NB4 (cell line): Measurements from ENCODE around the gene MAP4K4.
"Not testable (repeated sequence)": the region's sequence is repeated elsewhere in the genome, so short reads cannot be mapped to it uniquely, and the experiment has no call there.

Source experiments
- DNase-seq: peaks from one replicate; pipeline ENCODE4 v3.0.0; 2010; ENCODE audit warnings: low read depth
- H3K4me3 ChIP-seq: one replicate; pipeline ENCODE4 v1.5.1; 2011; ENCODE audit warnings: mild to moderate bottlenecking, low read depth, low read length, moderate library complexity
- CTCF ChIP-seq: IDR thresholded peaks from one replicate; pipeline ENCODE4 v1.5.1; 2012; ENCODE audit warnings: low read depth, low read length
- MYC ChIP-seq: IDR thresholded peaks from 2 replicates; pipeline ENCODE4 v1.6.1; 2011; ENCODE audit warnings: low read depth, low read length
- POLR2A ChIP-seq: IDR thresholded peaks from 2 replicates; pipeline ENCODE4 v1.6.1; 2011; ENCODE audit warnings: mild to moderate bottlenecking; ENCODE audit not compliant: insufficient read length; ENCODE audit errors: extremely low read depth
- TF ChIP-seq, protein P1 (sequence below): IDR thresholded peaks from 2 replicates; pipeline ENCODE4 v1.6.1; 2011; ENCODE audit warnings: low read depth, low read length

Gene MAP4K4

DNA sequence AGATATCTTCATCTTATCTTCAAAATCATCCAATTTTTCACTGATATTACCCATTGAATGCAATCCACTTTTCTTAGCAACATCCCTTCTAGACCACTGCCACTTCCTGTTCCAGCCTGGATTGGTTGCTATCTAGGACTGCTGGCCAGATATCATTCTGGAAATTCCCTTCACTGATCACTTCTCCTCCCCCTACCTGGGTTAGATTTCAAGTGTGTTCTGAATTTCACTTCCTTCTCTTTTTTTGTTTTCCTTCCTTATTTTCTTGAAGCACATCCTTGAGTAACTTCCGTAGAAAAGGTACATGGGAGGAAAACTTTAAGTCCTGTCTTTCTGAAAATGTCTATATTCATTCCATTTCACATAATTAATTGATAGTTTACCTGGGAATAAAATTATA is 212.3 kb downstream of the MAP4K4 start:
- no peak for TF ChIP-seq POLR2A
- no peak for TF ChIP-seq MYC
- TF ChIP-seq, protein P1, sequence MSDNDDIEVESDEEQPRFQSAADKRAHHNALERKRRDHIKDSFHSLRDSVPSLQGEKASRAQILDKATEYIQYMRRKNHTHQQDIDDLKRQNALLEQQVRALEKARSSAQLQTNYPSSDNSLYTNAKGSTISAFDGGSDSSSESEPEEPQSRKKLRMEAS, result no peak
- no peak for TF ChIP-seq CTCF
- no peak for DNase-seq
- no peak overlapping the region for H3K4me3 ChIP-seq

GRCh38 chr2:101912545-101912944 is 215.0 kb downstream of the MAP4K4 start:
- peak; percentile 54 for DNase-seq
- no peak overlapping the region for H3K4me3 ChIP-seq
- TF ChIP-seq CTCF (no peak), POLR2A (no peak), MYC (no peak)
- TF ChIP-seq, protein P1, result no peak

GRCh38 chr2:101921319-101921952 is 223.9 kb downstream of the MAP4K4 start:
- no peak overlapping the region for H3K4me3 ChIP-seq
- peak; percentile 91 for DNase-seq
- TF ChIP-seq MYC (no peak), POLR2A (no peak), CTCF (no peak)
- TF ChIP-seq, protein P1, result no peak

DNA sequence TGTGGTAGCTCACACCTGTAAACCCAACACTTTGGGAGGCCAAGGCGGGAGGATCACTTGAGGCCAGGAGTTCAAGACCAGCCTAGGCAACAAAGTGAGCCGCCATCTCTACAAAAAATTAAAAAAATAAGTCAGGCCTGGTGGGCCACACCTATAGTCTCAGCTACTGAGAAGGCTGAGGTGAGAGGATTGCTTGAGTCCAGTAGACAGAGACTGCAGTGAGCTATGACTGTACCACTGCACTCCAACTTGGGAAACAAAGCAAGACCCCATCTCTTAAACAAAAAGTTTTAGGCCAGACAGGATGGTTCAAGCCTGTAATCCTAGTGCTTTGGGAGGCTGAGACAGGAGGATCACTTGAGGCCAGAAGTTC is 224.4 kb downstream of the MAP4K4 start:
- TF ChIP-seq, protein P1, result no peak
- no peak for TF ChIP-seq MYC
- TF ChIP-seq POLR2A, result no peak
- TF ChIP-seq CTCF, result no peak
- no peak overlapping the region for H3K4me3 ChIP-seq
- DNase-seq, result no peak

- not testable (repeated sequence) for H3K4me3 ChIP-seq, DNase-seq
Measured at GRCh38 chr2:101924311-101924710, 226.8 kb downstream of the MAP4K4 start.

DNA sequence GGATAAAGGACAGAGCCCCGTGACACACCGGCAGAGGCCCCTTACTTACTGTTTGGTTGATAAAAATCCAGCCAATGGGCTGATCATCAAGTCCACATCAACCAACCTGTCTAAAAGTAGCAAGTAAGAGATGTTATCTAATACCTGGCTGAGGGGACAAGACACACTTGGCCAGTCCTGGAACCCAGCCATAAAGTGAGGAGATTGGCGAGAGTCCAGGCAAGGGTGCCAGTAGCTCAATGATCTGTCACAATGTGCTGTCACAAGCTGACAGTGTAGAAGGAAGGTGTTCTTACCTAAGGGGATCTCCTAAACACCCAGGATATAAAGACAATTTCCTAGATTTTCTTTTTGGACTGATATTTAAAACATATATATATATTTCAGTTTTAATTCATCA is 232.5 kb downstream of the MAP4K4 start:
- DNase-seq, result no peak
- TF ChIP-seq MYC (no peak), CTCF (no peak), POLR2A (no peak)
- TF ChIP-seq, protein P1, result no peak

DNA sequence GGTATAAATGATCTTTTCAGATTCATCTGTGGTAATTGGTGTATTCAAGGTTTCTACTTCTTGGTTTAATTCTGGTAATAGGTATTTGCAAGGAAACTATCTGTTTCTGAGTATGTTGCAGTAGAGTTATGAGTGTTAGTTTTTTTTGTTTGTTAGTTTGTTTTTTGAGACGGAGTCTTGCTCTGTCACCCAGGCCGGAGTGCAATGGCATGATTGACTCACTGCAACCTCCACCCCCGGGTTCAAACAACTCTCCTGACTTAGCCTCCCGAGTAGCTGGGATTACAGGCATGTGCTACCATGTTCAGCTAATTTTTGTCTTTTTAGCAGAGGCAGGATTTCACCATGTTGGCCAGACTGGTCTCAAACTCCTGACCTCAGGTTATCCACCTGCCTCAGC is 233.3 kb downstream of the MAP4K4 start:
- DNase-seq, result no peak
- no peak overlapping the region for H3K4me3 ChIP-seq
- TF ChIP-seq, protein P1, result no peak
- TF ChIP-seq POLR2A (no peak), MYC (no peak), CTCF (no peak)

More for the DNA sequence above, 232.5 kb downstream of the MAP4K4 start:
- no peak overlapping the region for H3K4me3 ChIP-seq
